ENCODE data around the gene ARHGAP42.

GRCh38 chr11:100922121-100922520 is 235.0 kb downstream of the ARHGAP42 start:
- TF ChIP-seq CTCF (optimal IDR thresholded peaks at IDR 0.05 in 1 of 3, IDR thresholded peaks at IDR 0.05 in 1 of 3, conservative IDR thresholded peaks at IDR 0.05 in 1 of 3; ENCODE audit: extremely low read depth in 1 of 3, insufficient read depth in 2 of 3, low read length in 3 of 3) (no peak), EZH2 (IDR thresholded peaks at IDR 0.05; ENCODE audit: low read length) (no peak)
